IPS-18a (cell line): Measurements from ENCODE around the gene ST3GAL6.

Experiments
- H3K27ac ChIP-seq: one replicate; pipeline ENCODE4 v1.5.1; 2013; ENCODE audit warnings: low read length
- H3K27me3 ChIP-seq: one replicate; pipeline ENCODE4 v1.6.1; 2013; ENCODE audit warnings: mild to moderate bottlenecking, low read length; ENCODE audit not compliant: control insufficient read depth, insufficient read depth
- H3K36me3 ChIP-seq: one replicate; pipeline ENCODE4 v1.6.1; 2013; ENCODE audit warnings: low read depth, low read length; ENCODE audit not compliant: control insufficient read depth
- H3K4me1 ChIP-seq: one replicate; pipeline ENCODE4 v1.6.1; 2013; ENCODE audit warnings: low read depth, low read length; ENCODE audit not compliant: control insufficient read depth
- H3K4me3 ChIP-seq: one replicate; pipeline ENCODE4 v1.5.1; 2013; ENCODE audit warnings: low read length
- H3K9ac ChIP-seq: one replicate; pipeline ENCODE4 v1.6.1; 2013; ENCODE audit warnings: mild to moderate bottlenecking, low read length, moderate library complexity
- H3K9me3 ChIP-seq: one replicate; pipeline ENCODE4 v1.6.1; 2013; ENCODE audit warnings: low read depth, low read length; ENCODE audit not compliant: control insufficient read depth

Gene ST3GAL6

DNA sequence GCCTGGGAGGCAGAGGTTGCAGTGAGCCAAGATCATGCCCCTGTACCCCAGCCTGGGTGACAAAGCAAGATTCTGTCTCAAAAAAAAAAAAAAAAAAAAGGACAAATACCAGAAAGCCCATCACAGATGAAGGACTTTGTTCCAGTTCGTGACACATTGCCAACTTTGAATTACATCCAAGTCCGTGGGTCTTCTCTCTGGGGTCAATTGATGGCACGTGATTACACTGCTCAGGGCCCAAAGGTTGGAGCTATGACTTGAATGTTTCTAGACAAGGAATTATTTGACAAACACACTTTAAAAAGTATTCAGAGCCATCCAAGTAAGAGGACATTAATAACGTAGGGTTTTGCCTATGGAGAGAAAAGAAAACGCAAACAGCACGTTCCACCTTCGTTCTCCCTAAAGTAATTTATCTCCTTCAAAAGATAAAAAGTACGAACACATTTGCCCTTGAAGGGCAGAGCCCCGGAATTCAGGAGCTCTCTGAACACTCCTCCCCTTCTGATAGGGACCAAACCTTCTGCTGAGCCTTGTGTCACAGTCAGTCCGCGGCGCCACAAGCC is 31.3 kb upstream of the ST3GAL6 start:
- Histone ChIP-seq H3K4me1 (peaks cover 18% of the 10 kb centered on the region), H3K9ac (peak overlapping the region; percentile 76), H3K27ac (no peak overlapping the region), H3K36me3 (no peaks in the 10 kb centered on the region), H3K9me3 (no peaks in the 10 kb centered on the region), H3K4me3 (peak overlapping the region; percentile 86), H3K27me3 (peaks cover 39% of the 10 kb centered on the region)

DNA sequence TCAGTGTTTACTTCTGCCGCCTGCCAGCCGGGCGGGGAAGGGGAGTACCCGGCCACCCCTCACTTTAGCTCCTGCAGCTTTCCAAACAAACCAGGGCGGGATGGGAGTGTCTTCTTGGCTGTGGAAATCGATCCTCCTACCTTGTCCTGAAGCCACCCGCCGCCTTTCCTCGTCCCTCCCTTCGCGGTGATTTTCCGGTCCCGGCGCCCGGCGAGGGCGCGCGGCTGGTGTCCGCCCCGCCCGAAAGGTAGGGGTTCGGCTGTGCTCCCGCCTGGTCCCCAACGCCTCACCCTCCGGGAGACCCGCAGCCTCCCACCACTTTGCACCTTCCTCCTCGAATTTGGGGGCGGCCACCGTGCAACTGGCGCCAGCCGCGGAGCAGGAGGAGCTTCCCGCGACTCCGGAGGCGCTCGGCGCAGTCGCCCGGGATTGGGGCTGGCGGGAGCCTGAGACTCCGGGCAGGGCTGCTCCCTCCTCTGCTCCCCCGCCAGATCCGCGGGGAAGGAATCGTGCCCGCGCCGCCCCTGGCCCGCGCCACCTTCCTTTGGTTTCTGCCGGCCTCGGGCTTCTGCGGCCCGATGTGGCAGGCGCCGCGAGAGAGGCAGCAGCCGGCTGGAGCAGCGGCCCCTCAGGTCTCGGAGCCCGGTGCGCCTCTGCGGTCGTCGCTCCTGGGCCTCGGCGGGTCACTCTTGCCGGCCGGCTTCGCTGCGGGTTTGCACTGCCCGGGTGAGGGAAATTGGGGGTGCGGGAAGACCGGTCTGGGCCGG is 30.7 kb upstream of the ST3GAL6 start:
- no peaks in the 10 kb centered on the region for H3K9me3 ChIP-seq
- H3K4me1 ChIP-seq: peaks cover 12% of the 10 kb centered on the region
- peaks cover 39% of the 10 kb centered on the region for H3K27me3 ChIP-seq
- no peak overlapping the region for H3K27ac ChIP-seq
- peak overlapping the region; percentile 86 for H3K4me3 ChIP-seq
- no peaks in the 10 kb centered on the region for H3K36me3 ChIP-seq
- peak overlapping the region; percentile 76 for H3K9ac ChIP-seq

DNA sequence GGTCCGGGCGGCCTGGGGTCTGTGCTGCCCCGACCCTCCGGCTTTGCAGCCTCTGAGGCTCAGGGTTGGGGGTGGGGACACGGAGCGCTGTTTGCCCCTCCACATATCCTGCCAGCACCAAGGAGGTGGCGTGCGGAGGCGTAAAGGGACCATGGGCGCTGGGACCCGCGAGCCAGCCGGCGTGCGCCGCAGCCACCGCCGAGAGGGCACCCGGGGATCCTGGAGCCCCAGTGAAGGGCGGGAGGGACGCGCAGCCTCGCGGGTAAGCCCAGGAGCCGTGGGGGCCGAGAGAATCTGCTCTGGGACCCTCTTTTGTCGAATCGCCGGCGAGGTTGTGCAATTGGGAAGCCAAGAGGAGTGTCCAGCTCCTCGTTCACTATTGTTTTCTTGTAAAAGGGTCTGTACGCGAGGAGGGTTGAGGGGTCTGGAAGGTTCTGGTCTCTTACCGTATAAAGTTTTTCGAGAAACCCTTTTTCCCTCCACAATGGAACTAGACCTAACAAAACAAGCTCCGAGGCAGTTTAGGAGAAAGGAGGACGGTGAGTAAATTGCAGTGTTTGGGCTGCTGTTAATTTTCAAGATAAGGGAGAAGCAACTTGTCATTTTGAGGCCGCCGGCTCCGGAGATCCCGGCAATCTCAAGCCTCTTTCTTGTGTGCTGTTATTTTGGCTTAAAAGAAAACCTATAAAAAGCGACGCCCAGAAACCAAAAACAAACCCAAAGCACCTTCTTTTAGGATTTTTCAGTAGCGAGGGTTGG is 29.9 kb upstream of the ST3GAL6 start:
- Histone ChIP-seq H3K4me1 (peaks cover 10% of the 10 kb centered on the region), H3K9me3 (no peaks in the 10 kb centered on the region), H3K4me3 (peak overlapping the region; percentile 86), H3K27ac (no peak overlapping the region), H3K27me3 (peaks cover 39% of the 10 kb centered on the region), H3K9ac (peak overlapping the region; percentile 76), H3K36me3 (no peaks in the 10 kb centered on the region)

DNA sequence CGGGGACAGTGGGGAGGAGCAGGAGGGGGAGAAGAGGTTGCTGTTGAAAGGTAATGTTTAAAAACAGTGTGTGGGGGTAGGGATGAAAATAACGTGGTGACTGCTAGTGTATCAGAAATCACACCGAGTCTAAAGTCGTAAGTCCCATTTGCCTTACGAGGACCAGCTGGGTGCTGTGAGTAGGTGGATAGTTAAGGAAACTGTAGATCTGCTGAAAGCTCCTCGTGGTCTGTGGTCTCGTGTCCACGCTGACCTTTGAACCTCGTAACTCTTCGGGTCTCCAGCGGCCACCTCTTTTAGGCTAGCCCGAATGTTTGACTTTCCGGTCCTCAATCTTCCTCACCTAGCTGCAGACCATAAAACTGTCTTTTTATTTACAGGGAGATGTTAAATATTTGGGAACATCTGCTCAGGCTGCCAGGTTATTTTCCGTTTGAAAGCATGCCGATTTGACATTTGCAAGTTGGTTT is 29.3 kb upstream of the ST3GAL6 start:
- Histone ChIP-seq H3K4me1 (peaks cover 10% of the 10 kb centered on the region), H3K9ac (peak overlapping the region; percentile 76), H3K27ac (no peak overlapping the region), H3K4me3 (peak overlapping the region; percentile 86), H3K36me3 (no peaks in the 10 kb centered on the region), H3K27me3 (peaks cover 39% of the 10 kb centered on the region), H3K9me3 (no peaks in the 10 kb centered on the region)

DNA sequence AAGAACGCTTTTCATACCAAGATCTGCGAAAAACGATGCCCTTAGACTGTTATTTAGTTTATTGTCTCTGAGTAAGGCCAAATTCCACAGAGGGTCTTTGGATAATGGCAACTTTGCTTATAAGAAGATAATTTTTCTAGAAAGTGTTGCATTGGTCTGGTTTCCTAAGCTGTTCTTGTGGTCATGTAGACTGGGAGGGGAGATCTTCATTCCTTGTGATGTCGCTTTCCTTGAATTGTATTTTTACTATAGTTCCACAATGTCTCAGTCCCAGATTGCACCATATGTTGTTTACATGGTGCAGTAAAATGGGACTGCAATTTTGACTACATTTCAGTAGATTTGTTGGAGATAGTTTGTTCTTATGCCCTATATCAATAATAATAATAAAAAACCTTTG is 28.8 kb upstream of the ST3GAL6 start:
- H3K4me3 ChIP-seq: peak overlapping the region; percentile 86
- H3K27me3 ChIP-seq: peaks cover 39% of the 10 kb centered on the region
- no peaks in the 10 kb centered on the region for H3K9me3 ChIP-seq
- H3K36me3 ChIP-seq: no peaks in the 10 kb centered on the region
- no peak overlapping the region for H3K27ac ChIP-seq
- H3K4me1 ChIP-seq: peaks cover 10% of the 10 kb centered on the region
- no peak overlapping the region for H3K9ac ChIP-seq

DNA sequence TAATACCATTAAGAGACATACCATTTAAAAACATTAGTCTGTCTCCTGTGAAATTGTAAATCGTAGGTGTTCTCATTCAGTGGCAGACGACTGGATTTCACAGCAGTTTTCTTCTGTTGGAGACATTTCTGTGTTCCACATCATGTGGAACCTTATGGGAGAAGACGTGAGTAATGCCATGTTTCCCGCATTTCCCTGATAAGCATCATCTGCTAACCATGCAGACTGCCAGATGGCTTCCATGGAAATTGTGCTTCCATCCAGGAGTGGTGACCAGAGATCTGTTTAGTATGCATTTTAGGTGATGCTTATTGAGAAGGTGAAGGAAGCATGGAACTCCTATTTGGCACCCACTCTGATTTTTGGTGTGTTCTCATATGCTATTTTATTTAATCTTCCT is 28.4 kb upstream of the ST3GAL6 start:
- Histone ChIP-seq H3K9me3 (no peaks in the 10 kb centered on the region), H3K27ac (no peak overlapping the region), H3K36me3 (no peaks in the 10 kb centered on the region), H3K9ac (no peak overlapping the region), H3K4me3 (no peak overlapping the region), H3K27me3 (peaks cover 39% of the 10 kb centered on the region), H3K4me1 (peaks cover 10% of the 10 kb centered on the region)

DNA sequence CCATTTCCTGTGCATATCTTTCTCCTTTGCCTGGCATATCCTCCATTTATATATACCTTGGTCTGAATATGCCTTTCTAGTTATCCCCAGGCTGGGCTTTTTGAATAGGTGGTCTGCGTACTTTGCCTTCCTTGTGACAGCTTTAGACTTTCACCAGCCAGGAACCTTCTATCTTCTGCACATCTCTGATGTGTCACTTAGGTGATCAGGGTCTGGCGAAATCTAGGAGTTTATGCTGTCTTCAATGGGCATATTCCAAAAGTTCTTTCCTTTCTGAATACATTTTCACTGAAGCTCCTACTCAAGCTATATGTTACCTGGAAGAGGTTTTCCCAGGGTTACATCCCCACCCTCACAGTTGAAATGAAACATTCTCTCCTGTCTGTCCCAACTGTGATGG is 27.8 kb upstream of the ST3GAL6 start:
- H3K27me3 ChIP-seq: peaks cover 39% of the 10 kb centered on the region
- no peaks in the 10 kb centered on the region for H3K36me3 ChIP-seq
- no peak overlapping the region for H3K27ac ChIP-seq
- H3K9me3 ChIP-seq: no peaks in the 10 kb centered on the region
- H3K4me1 ChIP-seq: peaks cover 10% of the 10 kb centered on the region
- no peak overlapping the region for H3K4me3 ChIP-seq
- H3K9ac ChIP-seq: no peak overlapping the region

DNA sequence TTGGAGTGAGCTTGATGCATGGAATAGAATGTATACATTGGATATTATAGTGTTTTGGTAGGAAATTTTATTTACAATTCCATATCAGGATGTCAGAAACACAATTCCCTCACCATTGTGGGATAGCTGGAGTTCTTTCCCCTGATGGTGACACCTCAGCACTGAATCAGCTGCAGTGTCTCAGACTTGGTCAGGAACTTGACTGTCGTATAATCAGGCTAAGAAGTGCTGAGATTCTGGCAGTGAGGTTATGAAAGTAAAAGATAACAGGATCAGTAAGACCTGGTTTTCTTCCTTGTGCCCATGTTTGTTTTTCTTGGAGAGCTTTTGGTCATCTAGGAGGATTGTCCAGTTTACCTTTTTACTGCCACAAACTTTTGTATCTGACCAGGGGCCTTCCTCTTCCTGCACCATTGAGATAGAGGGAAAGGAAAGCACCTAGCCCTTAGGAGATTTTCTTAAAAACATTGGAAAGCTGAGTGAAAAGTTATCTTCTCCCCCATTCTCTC is 27.3 kb upstream of the ST3GAL6 start:
- Histone ChIP-seq H3K9ac (no peak overlapping the region), H3K27me3 (peaks cover 34% of the 10 kb centered on the region), H3K4me3 (no peak overlapping the region), H3K9me3 (no peaks in the 10 kb centered on the region), H3K36me3 (no peaks in the 10 kb centered on the region), H3K27ac (no peak overlapping the region), H3K4me1 (peaks cover 10% of the 10 kb centered on the region)

DNA sequence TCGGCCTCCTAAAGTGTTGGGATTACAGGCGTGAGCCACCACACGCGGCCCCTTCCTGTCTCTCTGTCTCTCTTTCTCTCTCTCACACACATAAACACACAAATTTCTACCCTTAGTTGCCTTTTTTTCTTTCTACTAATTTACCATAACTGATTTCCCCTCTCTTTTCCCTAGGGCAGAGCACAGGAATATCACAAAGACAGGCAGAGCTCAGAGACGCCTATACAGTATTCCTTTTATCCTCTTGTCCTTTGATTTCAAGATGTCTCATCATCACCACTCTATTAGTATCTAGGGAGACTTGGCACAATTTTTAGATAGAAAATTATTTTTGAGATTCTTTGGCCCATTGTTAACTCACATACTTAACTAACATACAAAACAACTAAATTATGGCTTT is 25.8 kb upstream of the ST3GAL6 start:
- Histone ChIP-seq H3K27me3 (peaks cover 25% of the 10 kb centered on the region), H3K9ac (no peak overlapping the region), H3K4me1 (peaks cover 4% of the 10 kb centered on the region), H3K9me3 (no peaks in the 10 kb centered on the region), H3K4me3 (no peak overlapping the region), H3K27ac (no peak overlapping the region), H3K36me3 (no peaks in the 10 kb centered on the region)

DNA sequence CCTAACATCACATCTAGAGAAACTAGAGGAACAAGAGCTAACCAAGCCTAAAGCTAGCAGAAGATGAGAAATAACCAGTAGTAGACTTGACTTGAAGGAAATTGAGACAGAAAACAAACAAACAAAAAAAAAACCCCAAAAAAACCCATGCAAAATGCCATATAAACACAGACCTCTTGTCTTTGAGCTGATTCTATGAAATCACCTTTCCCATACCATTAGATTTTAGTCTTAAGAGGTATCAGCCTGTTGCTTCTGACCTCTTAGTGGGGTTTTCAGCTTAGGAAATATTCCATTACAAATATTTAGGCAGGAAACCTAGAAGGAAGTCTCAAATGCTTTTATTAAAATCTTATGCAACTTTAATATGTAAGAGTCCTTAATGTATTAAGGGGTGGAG is 23.9 kb upstream of the ST3GAL6 start:
- H3K27me3 ChIP-seq: peaks cover 11% of the 10 kb centered on the region
- H3K4me3 ChIP-seq: no peak overlapping the region
- H3K9ac ChIP-seq: no peak overlapping the region
- H3K4me1 ChIP-seq: no peaks in the 10 kb centered on the region
- no peak overlapping the region for H3K27ac ChIP-seq
- H3K36me3 ChIP-seq: no peaks in the 10 kb centered on the region
- H3K9me3 ChIP-seq: no peaks in the 10 kb centered on the region

DNA sequence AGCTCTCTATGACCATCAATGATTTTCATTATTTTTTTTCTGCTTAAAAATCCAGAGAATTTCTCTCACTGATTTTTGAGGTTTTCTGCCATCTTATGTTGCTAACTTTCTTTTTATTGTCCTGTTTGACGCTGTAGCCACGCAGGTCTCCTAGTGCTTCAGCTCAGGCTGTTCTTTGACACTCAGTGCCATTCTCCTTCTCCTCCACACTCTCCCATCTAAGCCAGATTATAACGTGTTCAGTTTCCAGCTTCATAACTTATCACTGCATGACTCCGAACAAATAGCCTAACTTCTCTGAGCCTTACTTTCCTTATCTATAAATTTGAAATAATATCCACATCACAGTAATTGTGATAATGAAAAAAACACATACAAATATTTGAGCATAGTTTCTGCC is 22.8 kb upstream of the ST3GAL6 start:
- Histone ChIP-seq H3K27me3 (peaks cover under 1% of the 10 kb centered on the region), H3K4me3 (no peak overlapping the region), H3K27ac (no peak overlapping the region), H3K4me1 (no peaks in the 10 kb centered on the region), H3K9ac (no peak overlapping the region), H3K36me3 (no peaks in the 10 kb centered on the region), H3K9me3 (no peaks in the 10 kb centered on the region)
